CD4-positive, alpha-beta T cell treated with Interleukin-6 for 4 hours (primary cell): ENCODE measurements around the gene GABARAP.
"Not testable (repeated sequence)": the region's sequence is repeated elsewhere in the genome, so short reads cannot be mapped to it uniquely, and the experiment has no call there.

Experiments
- DNase-seq: peaks from one replicate; pipeline ENCODE4 v3.0.0-alpha.2; 2020; ENCODE audit warnings: mixed read lengths

The GABARAP gene

GRCh38 chr17:7260651-7261378 lies 18.6 kb upstream of the GABARAP start:
- DNase-seq, result peak; percentile 56

GRCh38 chr17:7260151-7260550 lies 17.9 kb upstream of the GABARAP start:
- DNase-seq, result no peak

DNA sequence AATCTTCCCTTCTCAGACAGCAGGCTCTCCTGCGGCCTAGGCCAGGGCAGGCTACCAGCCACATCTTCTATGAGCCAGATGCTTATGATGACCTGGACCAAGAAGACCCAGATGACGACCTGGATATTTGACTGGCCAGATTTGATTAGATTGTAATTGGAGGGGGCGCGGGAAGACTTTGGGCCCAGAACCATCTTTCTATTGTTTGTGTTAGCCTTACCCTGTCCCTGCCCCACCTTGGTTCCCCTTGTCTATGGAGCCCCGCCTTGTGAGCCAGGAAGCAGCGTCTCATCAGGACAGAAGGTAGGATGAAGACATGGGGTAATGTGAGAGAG lies 17.3 kb upstream of the GABARAP start:
- DNase-seq, result no peak

- no peak for DNase-seq
Observed at GRCh38 chr17:7258731-7259554, 16.7 kb upstream of the GABARAP start.

DNA sequence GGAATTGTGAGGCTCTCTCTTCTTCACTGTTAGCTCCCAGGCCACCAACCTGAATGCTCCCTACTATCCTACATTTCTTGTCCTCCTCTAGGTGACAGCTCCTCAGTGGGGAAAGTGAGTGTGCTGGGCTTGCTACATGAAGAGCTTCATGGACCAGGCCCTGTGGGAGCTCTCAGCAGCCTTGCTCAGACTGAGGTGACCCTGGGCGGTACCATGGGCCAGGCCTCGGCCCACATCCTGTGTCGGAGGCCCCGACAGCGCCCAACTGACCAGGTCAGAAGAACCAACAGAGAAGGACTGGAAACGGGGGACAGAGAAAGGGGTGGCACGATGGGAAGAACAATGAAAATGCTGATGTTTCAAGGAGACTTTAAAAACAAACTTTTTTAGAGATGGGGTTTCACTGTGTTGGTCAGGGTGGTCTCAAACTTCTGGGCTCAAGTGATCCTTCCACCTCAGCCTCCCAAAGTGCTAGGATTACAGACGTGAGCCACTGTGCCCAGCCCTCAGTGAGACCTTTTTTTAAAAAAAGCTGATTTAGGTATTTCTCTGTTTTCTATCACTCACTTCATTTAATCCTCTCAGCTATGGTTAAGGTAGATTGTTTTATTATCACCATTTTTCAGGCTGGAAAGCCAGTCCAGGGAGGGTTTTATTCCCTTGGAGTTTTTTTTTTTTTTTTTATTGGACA lies 14.7 kb upstream of the GABARAP start:
- DNase-seq, result no peak

DNA sequence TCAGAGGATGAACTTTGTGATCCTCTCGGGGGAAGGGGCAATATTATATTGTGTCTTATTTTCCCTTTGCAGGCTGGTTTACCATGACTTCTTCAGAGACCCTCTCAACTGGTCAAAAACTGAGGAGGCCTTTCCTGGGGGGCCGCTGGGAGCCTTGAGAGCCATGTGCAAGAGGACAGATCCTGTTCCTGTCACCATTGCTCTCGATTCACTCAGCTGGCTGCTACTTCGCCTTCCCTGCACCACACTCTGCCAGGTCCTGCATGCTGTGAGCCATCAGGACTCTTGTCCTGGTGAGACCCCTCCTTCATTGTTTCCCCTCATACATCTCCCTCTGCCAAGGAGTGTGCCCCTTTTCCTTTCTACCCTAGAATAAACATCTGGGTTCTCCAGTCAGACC lies 12.3 kb upstream of the GABARAP start:
- no peak for DNase-seq

DNA sequence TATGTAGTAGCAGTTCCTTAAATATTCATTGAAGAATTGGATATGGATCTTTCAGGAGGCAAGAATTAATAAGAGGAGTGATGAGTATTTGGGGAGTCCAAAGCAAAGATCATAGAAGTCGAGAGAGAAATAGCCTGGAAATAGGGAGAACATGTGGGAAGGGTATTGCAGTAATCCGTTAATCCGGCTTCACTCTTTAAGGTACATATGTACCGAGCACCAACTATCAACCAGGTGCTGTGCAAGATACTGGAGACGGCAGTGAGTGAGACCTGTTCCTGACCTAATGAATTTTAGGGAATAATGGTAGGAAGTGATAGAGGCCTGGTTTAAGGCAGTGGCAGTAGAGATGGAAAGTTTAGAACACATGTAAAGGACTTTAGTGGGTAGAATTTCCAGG lies 10.8 kb upstream of the GABARAP start:
- DNase-seq, result no peak

GRCh38 chr17:7252176-7253043 lies 10.2 kb upstream of the GABARAP start, which contains the start of gene ELP5:
TSS of gene ELP5 (plus strand) at chr17:7252215. CDS start at chr17:7252551, 336 bp downstream.
- peak; percentile 87 for DNase-seq

DNA sequence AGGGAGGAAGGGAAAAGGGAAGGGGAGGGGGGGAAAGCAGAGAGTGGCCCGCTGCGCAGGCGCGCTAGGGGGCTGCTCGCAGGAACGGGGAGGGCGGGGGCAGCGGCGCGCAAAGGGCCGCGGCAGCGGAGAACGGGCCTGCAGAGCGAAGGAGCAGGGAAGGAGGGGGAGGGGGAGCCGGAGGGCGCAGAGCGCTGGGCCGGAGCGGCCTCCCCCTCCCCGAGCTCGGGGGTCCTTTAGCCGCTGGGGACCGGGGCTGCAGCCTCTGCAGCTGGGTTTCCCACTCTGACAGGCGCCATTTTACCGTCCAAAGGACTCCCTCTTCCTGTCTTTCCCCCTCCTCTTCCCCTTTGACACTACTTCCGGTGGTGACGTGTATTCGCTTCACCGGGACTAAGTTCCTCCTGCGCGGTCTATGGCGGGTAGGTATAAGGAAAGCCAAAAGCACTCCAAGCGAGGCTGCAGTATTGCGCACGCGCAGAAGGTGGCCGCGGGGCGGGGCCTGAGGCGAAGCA lies 9.5 kb upstream of the GABARAP start, which contains the start of gene CTDNEP1:
CTDNEP1 (minus strand) TSS at position 74 of the 515 bp plus-strand sequence. CDS start 438 bp downstream, outside the sequence.
- DNase-seq, result peak; percentile 97

DNA sequence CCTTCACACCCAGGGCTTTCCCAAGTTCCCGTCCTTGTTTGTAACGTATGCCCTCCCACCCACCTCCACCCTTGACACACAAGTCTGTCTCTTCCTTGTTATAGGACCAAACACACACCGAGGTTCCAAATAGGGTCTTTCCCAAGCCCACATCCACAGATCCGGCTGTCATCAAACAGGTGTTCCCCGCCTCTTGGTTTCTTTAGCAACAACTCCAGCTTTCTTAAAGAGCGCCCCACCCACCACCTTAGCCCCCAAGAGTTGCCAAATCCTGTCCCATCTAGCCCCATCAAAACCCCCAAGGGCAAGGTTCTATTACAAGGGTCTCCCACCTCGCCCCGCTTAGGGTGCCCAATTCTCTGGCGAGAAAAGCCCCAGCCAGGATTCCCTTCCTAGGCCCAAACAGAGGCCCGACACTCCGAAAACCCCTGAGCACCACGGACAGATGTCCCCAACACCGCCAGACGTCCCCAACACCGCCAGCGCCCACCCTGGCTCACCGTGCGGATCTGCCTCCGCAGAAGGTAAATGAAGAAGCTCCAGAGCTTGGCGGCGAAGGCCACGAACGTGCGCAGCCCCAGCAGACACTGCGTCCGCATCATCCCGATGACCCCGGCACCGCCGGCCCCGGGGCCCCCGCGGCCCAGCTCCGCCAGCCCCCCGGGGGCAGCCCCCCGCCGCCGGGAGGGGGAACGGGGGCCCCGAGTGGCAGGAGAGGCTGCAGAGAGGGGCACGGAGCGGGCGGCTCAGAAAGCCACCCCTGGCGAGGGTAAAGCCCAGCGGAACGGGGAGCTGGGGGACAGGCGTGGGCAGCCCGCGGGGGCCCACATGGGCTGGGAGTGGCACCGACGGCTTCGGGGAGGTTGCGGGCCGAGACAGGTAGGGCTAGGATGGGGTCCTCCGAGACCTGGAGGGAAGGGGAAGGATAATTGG lies 8.7 kb upstream of the GABARAP start:
- no peak for DNase-seq

- DNase-seq, result no peak
Observed at GRCh38 chr17:7249830-7250229, 7.6 kb upstream of the GABARAP start.

DNA sequence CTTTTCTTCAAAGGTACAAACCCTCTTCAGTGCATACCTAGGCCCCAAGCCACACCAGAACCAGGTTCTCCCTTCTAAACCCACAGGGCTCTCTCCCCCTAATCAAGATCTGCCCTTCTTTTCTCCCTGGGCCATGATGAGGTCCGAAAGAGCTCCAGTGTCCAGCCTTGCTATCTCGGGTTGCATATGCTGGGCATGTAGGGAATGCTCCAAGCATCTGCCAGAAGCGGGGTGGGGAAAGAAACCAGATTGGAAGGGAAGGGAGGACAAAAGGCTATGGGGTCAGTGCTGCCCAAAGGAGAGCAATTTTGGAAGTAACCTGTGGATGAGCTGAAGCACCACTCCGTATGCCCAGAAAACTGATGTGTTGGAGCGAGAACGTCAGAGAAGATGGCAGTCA lies 7.0 kb upstream of the GABARAP start:
- no peak for DNase-seq

GRCh38 chr17:7248796-7249195 lies 6.5 kb upstream of the GABARAP start:
- DNase-seq, result no peak

DNA sequence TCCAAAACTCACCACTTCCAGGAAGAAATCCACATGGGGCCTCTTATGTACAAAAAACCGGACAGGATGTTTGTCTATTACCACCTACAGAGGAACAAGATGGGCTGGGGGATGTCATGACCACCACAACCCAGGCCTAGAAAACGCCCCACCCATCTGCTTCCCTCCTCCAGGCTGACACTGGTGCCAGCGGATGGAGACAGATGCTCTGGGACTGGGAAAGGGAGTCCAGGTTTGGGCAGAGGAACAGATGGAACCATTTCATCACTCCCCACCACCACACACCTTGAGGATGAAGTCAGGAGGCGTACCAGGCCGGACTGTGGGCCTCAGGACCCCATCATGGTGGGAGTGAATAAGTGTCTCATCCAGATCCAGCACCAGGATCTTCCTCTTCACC lies 4.5 kb upstream of the GABARAP start:
- no peak for DNase-seq

- not testable (repeated sequence) for DNase-seq
Observed at GRCh38 chr17:7243838-7244237, 1.6 kb upstream of the GABARAP start.

GRCh38 chr17:7243453-7243729 lies 1.1 kb upstream of the GABARAP start:
- DNase-seq, result no peak

DNA sequence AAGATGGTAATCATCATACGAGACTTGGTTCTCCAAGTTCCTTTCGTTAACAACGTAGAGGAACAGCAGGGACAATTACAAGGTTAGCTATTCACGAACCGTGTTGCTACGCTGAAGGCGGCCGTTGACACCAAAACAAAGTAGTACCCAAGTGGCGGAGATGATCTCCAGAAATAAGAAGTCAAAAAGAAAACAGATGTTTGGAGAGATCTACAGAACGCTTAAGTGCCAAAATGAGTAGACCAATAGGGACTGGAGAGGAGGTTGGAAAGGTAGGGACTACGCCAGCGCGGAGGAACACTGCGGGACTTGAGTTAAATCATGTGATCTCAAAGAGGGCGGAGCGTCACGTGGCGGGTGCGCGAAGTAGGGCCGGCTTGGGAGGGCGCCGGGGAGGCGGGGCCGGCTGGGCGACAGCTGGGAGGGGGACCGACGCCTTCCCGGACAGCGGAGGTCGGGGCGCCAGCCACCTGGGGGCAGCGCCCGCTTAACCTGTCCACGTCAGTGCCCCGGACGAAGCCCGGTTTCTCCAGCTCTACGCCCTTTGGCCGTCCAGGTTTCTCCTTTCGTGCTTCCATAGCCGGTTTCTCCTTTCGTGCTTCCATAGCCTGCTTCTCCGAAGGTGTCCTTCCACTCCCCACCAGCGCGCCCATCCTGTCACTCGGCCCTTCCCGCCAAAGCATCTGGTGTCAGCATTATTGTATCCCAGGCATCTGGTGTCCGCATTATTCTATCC lies 636 bp upstream of the GABARAP start:
- peak; percentile 96 for DNase-seq

- DNase-seq, result no peak
Observed at GRCh38 chr17:7241090-7241733, 1.0 kb downstream of the GABARAP start.

GRCh38 chr17:7240375-7240774 lies 1.9 kb downstream of the GABARAP start:
- no peak for DNase-seq
